ENCODE measurements around the gene ADAM12. TPM values are rescaled to one million over a fixed set of nuclear protein-coding genes. Genes with fewer than 3 reads are reported as not detected.

Gene ADAM12
- total and polyA plus RNA-seq, 11 donors, result 0.04 to 11.2 (median 0.82) TPM; not detected in 1

DNA sequence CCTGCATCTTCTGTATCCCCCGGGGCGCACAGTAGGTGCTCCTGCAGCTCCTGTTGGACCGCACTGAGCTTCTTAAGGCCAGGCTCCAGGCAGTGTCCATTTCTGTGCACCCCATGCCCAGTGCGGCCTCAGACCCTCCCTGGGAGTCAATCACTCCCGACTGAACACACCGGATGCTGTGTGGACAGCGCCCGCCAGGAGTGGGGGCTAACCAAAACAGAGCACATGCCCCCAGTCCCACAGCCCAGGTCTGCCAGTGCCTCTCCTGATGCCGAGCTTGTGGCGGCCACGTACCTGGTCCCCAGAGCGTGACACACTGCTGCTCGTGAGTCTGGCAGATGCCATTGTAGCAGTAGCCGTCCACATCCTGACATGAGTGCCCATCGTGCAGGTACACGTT lies 323.8 kb downstream of the ADAM12 start:
- ATAC-seq, result no peak

DNA sequence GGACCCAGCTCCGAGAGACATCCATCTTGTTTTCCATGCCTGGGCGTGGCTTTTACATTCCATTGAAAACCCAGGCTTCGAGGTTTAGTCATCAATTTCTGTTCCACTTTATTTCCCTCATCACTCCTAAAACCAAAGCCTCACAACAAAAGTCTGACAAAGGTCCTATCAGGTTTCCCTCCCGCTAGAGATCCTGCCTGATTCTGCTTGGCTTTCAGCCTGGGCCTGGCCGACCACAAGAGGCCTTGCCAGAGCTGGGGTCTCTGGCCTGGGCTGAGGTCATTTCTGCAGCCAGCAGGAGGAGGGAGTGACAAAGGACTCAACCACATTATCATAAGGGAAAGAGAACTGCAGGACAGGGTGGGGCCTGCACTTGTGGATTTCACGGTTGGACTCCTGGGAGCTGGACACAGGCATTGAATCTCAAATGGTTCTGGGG lies 324.9 kb downstream of the ADAM12 start:
- Histone ChIP-seq H3K4me3 (no peak overlapping the region), H3K4me1 (peaks cover 0 to 46% (median 15%) of the 10 kb centered on the region in 12 donors), H3K9me3 (peaks cover 0 to 15% (median 0%) of the 10 kb centered on the region in 12 donors), H3K27me3 (no peaks in the 10 kb centered on the region), H3K36me3 (no peaks in the 10 kb centered on the region), H3K27ac (peak overlapping the region in 6 of 12 donors; percentile 1 to 73 (median 49))
- WGBS, 4 donors, result 72 to 83% (median 78%) methylated on average over 6 of the region's 6 CpGs
- DNase-seq, result no peak
- intact Hi-C loops (cut with DNase I), result no loop called here
- TF ChIP-seq, protein P1, sequence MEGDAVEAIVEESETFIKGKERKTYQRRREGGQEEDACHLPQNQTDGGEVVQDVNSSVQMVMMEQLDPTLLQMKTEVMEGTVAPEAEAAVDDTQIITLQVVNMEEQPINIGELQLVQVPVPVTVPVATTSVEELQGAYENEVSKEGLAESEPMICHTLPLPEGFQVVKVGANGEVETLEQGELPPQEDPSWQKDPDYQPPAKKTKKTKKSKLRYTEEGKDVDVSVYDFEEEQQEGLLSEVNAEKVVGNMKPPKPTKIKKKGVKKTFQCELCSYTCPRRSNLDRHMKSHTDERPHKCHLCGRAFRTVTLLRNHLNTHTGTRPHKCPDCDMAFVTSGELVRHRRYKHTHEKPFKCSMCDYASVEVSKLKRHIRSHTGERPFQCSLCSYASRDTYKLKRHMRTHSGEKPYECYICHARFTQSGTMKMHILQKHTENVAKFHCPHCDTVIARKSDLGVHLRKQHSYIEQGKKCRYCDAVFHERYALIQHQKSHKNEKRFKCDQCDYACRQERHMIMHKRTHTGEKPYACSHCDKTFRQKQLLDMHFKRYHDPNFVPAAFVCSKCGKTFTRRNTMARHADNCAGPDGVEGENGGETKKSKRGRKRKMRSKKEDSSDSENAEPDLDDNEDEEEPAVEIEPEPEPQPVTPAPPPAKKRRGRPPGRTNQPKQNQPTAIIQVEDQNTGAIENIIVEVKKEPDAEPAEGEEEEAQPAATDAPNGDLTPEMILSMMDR (IDR thresholded peaks at IDR 0.05), result no peak
- TF ChIP-seq POLR2A (IDR thresholded peaks at IDR 0.05), result no peak
- ATAC-seq, result no peak

More for the DNA sequence above, 323.8 kb downstream of the ADAM12 start:
- intact Hi-C loops (cut with DNase I), result no loop called here
- H3K4me3 ChIP-seq, result no peak overlapping the region
- no peak for TF ChIP-seq POLR2A (IDR thresholded peaks at IDR 0.05)
- TF ChIP-seq, protein P1 (IDR thresholded peaks at IDR 0.05), result no peak
- peaks cover 0 to 15% (median 0%) of the 10 kb centered on the region in 12 donors for H3K9me3 ChIP-seq
- WGBS, 4 donors, result 40 to 96% (median 89%) methylated on average over 2 to 16 of the region's 16 CpGs
- no peaks in the 10 kb centered on the region for H3K27me3 ChIP-seq
- H3K4me1 ChIP-seq, result peaks cover 0 to 38% (median 15%) of the 10 kb centered on the region in 12 donors
- H3K36me3 ChIP-seq, result no peaks in the 10 kb centered on the region
- no peak for DNase-seq
- no peak overlapping the region for H3K27ac ChIP-seq

DNA sequence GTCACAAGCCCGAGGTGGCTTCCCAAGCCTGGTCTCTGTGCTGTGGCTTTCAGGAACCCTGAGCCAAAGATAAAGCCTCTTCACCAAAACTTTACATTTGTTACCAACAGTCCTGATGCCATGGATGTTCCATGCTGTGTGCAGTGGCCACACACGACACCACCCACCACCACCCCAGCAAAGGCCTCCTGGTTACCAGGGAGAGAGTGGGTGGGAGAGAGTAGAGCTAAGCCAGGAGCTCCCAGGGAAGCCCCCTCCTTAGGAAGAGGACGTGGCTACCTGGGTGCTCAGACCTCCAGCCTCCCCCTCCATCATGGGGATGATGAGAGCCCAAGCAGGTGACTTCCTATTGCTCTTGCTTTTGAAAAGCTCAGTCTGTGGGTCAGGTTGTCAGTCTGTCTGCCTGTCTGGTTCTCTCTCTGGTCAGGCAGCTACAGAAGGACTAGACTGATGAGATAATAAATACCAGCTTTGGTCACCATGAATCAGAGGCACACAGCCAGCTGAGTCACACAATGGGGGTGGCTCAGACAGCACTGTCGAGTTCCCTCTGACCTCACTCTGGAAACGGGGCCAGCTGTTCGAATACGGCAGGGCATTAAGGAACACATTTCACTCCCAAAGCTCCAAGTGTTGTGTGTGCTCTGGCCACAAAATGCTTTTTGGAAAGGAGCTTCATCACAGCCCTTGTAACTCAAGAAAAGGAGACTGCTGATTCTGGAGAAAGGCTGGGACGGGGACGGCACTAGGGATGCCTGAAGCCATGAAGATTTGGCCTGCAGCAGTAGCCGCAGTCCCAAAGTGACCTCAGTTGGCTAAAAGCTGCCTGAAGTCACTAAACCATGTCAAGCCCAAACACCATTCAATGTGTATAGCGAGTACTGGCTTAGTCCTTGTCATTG lies 325.9 kb downstream of the ADAM12 start:
- Histone ChIP-seq H3K27ac (peak overlapping the region in 10 of 12 donors; percentile 17 to 80 (median 55)), H3K4me3 (no peak overlapping the region), H3K4me1 (peaks cover 0 to 46% (median 15%) of the 10 kb centered on the region in 12 donors), H3K27me3 (peaks cover 0 to 5% (median 0%) of the 10 kb centered on the region in 9 donors), H3K9me3 (peaks cover 0 to 15% (median 0%) of the 10 kb centered on the region in 12 donors), H3K36me3 (no peaks in the 10 kb centered on the region)
- WGBS, 4 donors, result 58 to 68% (median 65%) methylated on average over 10 to 11 of the region's 11 CpGs
- TF ChIP-seq, protein P1 (IDR thresholded peaks at IDR 0.05), result no peak
- TF ChIP-seq POLR2A (IDR thresholded peaks at IDR 0.05), result no peak
- peak; percentile 53 to 88 (median 83) for ATAC-seq
- DNase-seq, result peak; percentile 78 to 93 (median 87)
- intact Hi-C loops (cut with DNase I), result no loop called here

DNA sequence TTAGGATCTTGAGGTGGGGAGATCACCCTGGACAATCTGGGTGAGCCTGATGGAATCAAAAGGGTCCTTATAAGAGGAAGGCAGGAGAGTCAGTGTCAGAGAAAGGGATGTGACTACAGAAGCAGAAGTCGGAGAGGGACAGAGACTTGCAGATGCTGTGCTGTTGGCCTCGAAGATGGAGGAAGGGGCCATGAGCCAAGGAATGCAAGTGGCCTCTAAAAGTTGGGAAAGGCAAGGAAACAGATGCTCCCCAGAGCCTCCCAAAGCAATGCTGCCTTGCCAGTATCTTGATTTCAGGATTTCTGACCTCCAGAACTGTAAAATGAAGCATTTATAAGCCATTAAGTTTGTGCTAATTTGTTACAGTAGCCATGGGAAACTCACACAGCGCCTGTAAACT lies 326.8 kb downstream of the ADAM12 start:
- Histone ChIP-seq H3K36me3 (no peaks in the 10 kb centered on the region), H3K4me3 (no peak overlapping the region), H3K9me3 (peaks cover 0 to 15% (median 0%) of the 10 kb centered on the region in 12 donors), H3K4me1 (peaks cover 0 to 46% (median 15%) of the 10 kb centered on the region in 12 donors), H3K27ac (peak overlapping the region in 5 of 12 donors; percentile 33 to 69 (median 61)), H3K27me3 (peaks cover 0 to 5% (median 0%) of the 10 kb centered on the region in 9 donors)
- no peak for TF ChIP-seq POLR2A (IDR thresholded peaks at IDR 0.05)
- TF ChIP-seq, protein P1 (IDR thresholded peaks at IDR 0.05), result no peak
- DNase-seq, result no peak
- intact Hi-C loops (cut with DNase I), result no loop called here
- ATAC-seq, result no peak
- 55 to 81% (median 78%) methylated on average over 3 of the region's 3 CpGs for WGBS, 4 donors
